Smooth muscle cell of the brain vasculature (primary cell): ENCODE results near the gene CXCR4.

Source experiments
- DNase-seq: peaks from one replicate; pipeline ENCODE4 v3.0.0-alpha.2; 2012; ENCODE audit warnings: low read depth, low spot score

Gene CXCR4

DNA sequence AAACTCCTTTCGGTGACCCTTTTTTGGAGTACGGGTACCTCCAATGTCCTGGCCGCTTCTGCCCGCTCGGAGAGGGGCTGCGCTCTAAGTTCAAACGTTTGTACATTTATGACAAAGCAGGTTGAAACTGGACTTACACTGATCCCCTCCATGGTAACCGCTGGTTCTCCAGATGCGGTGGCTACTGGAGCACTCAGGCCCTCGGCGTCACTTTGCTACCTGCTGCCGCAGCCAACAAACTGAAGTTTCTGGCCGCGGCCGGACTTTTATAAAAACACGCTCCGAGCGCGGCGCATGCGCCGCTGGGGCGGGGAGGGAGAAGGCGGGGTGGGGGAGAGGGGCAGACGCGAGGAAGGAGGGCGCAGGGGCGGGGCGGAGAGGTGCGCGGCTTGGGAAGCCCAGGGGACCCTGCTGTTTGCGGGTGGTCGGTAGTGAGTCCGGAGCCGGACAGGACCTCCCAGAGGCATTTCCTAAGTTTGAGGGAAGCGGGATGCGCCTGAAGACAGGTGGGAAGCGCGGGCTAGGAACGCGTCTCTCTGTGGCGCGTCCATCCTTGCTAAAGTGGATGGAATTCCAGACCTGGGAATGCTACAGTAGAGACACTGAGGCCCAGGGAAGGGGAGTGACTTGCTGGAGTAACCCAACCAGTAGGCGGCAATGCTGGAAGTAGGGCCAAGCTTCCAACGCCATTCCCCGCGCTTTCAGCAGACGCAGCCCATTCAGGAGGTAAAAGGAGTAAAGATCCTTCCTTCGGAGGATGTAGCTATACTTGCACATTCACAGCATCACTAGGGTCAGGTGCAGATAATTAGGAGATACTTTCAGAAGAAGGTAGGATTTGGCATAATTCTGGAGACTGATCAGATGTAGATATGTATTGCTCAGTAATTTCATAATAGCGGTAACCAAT lies at the start of gene CXCR4:
Gene CXCR4 (minus strand): TSS at position 241 of the 910 bp plus-strand sequence. CDS start 89 bp downstream, at position 152.
- no peak for DNase-seq

DNA sequence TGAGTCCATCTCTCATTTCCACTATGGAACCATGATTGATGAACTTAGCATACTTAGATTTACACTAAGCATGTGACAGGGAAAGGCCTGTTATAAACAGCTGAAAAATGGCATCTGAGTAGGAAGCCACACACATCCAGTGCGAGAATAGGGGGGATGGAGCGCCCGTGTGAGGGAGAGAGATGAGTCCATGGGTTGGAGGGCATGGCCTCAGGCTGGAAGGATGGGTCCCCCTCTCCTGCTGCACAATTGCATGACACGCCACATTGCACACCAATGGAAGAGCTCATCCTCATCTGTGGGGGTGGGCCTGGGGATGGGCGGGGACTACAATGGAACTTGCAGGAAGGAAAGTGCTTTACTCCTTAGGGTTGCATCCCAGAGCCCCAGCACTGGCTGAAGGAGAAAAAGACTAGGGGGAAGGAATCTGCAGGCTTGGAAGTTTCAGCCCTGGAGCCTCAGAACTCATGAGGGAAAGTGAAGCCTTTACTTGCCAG lies 46.4 kb upstream of the CXCR4 start:
- DNase-seq, result no peak

DNA sequence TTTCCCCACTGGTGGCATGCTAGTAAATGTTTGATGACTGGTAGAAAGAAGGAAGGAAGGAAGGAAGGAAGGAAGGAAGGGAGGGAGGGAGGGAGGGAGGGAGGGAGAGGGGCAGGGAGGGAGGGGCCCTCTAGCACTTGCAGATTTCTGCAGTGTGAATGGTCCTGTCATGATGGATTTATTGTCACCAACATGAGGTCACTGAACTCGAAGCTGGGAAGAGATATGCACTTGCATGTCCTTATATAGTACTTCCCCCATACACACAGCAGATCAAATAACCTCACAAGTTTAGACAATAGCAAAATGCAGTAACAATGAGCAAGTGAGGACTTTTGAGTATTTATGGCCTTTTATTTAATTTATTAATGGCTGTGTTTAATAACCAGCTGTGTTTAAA lies 44.5 kb upstream of the CXCR4 start:
- no peak for DNase-seq

DNA sequence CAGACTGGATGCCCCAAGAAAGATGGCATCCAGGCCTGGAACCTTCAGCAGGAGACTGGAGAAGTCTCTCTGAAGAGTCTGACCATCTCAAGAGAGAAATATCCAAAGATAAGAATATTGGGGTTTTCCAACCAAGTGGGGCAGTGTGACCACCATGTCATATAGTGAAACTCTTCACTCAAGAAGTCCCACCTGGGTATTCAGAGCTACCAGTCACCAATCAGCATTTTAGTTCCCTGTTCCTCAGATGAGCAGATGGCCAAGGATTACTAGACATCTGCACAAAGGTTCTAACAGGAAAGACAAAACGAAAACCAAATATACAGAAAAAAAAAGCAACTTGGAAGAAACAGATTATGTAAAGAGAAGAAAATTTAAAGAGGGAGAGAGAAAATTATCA lies 38.5 kb upstream of the CXCR4 start:
- no peak for DNase-seq

DNA sequence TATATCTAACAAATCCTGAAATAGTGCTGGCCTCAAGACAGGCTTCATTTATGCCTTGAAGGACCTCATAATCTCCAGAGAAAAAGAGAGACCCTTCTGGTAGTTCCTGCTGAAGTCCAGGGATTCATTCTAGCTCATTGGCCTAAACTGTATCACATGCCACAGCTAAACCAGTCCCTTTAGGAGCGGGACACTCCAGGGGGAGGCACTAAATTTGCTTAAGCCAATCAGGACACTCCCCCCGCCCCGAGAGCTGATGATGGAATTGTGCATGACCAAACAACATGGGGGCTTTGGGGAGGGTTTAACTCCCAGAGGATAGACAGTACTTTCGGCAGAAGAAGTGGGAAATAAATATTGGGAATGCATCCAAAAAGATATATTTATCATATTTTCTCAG lies 36.4 kb upstream of the CXCR4 start:
- DNase-seq, result no peak

DNA sequence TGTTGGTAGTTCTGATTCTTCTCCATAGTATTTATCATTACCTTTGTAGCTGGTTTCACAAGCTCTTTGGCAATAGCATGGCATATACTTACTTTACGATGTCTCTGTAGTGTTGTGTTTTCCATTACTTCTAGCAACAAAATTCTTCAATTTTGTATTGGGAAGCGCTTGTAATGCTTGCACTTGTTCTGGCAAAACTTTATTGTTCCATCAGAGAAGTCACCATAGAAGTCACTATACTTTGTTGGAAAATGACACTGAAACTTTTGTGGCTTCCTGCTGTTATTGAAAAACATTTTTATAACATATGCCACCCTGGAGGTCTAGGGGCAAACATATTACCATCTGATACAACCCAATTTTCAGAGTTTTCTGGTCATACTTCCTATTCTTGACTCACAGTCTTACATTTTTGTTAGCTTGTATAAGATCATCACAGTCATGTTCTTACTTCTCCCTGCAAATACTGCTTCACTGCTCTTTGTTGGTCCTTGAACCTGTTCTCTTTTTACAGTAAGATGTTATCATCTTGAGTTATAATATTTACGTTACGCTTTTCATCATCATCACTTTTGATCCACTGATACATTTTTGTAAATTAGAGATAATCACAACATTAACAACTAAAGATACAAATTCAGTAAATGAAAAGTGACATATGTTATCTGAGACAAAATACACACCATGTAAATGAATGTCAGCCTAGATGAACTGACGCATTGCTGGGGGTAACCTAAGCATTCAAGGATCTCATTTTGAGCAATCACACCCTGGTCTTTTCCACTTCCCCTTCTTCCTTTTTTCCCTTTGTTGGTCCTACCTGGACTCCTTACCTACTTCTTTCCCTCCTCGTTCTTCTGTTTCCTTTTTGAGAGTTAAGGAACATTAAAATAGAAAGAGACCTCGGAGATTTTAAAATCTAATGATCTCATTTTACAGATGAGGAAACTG lies 33.3 kb upstream of the CXCR4 start:
- DNase-seq, result no peak

DNA sequence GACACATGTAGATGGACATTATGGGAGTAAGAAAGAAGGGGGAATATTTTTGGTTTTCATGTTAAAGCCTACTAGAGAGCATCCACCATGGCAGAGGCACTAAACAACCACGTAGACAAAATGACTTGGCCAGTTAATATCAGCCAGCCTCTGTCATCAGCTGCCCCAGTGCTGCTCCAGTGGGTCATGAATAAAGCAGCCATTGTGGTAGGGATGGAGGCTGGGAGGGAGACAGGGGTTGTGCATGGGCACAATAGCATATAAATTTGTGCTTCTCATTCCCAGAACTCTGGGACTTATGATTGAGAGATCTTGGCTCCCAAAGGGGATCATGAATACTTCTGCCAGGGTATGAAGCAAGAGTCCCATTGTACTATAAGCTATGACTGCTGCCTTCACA lies 31.1 kb upstream of the CXCR4 start:
- no peak for DNase-seq

DNA sequence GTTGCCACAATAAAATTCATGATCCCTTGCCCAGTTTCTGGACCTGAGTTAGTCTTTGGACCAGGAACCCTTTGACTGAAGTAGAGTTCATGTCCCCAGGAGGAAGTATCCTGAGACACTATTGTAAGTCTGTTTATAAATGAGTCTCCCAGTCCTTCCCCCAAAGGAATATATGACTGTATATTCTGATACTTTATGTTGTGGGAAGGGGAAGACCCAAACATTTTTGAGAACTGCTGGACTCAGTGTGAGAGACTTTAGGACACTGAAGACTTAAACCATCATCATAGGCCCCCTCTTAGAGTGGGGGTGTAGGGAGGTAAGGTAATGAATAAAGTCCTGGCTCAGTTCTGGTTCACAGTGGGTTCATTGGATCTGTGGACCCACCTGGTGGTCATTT lies 28.6 kb upstream of the CXCR4 start:
- DNase-seq, result no peak

DNA sequence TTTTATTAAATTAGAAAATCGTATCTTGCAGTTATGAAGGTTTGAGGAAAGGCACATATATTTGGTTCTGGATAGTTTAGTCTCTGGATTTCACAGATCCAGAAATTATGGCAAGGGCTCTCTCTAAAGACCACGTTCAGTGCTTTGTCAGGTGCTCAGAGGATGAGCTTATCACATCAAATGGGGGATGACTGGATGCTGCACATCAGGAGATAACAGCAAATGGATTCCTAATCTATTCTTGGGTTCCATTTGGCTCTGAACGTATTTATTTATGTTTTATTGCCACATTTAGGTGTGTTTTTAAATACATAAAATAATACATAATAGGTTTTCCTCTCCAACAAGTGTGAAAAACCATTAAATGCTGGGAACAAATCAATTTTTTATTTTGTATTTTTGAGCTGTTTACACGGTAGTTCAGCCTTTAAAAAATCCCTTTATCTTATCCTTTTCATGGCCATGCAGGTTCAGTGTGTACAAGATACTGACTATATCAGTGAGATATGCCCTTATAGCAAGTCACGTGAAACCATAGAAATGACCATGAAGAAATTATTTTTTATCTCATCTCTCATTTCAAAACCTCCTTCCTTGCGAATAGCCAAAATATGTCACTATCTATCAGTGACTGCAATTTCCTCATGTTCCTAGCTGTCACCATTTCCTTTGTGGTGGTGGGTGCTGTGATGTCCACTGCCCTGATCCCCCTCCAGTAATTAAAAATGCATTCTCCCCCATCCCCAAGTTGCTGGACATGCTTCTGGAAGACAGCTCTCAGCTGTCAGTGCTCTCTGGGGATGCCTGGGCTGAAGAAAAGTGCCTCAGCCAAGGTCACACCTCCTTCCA lies 25.9 kb upstream of the CXCR4 start:
- no peak for DNase-seq

DNA sequence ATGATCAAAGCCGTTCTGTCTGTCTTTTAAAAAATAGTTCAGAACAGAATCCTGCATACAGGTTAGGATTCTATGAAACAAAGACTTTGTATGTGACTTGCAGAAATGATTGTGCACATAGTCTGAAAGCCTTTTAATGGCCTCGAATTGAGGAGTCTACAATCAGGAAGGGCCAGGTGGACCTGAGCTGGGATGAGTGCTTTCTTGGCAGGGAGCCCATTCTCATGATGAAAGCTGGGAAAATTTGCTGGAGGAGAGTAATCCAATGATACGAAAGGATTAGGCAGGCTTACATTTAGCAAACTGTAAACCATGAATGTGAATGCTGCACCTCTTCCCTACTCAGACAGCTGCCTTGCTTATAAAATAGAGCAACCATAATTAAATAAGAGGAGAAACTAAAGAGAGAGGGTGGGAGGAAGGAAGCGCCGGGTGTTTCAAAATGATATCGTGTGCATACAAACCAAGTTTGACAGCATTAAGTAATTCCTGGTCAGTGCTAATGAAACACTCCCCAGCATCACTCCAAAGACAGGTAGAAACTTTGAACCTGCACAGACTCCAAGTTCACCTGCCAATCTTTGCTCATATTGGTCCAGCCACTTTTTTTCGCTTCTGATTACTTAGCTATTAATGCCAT lies 23.7 kb upstream of the CXCR4 start:
- DNase-seq, result no peak

DNA sequence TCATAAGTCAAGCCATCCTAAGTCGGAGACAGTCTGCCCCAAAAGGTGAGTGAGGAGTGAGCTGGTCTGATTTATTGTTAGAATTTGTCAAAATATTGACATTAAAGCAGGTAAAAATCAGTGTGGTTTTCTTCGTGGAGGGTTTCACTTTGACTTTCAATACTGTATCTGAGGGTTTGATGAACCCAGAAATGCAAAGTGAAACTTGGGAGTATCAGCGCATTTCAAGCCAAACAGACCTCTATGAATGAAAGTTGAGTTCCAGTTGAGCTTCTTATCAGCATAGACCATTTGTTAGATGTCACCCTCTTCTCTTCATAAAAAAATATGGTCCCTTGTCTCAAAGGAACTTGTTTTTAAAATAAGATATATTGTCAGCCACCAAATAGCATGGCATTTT lies 21.7 kb upstream of the CXCR4 start:
- no peak for DNase-seq

DNA sequence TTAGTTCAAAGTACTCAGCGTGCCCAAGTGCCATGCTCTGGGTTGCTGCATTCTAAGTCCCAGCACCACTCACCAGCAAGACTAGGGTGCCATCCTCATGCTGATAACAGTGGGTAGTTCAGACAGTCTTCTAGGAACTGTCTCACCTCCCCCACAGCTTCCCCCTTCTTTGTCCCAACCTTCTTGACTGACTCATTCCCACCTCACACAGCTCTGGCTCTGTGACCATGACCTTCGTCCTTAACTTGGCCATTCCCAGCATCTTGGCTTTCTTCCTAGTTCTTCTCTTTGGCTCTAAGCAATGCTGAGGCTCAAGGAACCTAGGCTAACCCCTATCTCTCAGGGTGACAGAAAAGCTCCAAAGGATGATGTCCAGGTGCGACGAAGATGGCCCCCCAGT lies 20.0 kb upstream of the CXCR4 start:
- no peak for DNase-seq

DNA sequence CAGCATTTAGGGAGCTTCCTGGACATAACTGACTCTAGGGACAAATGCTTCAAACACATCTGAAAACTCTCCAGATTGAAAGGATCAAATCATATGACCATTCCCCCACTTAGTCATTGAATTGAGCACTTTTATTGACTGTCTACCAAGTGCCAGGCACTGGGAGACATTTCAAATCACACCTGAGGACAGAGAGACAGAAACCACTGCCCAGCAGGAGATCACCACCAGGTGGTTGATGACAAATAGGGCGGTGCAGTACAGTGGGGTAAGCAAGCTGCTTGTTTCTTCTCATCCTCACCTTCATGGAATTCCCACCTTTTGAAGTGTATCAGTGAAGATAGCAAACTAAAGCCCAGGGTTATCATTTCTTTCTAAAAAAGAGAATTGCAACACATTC lies 19.0 kb upstream of the CXCR4 start:
- no peak for DNase-seq

DNA sequence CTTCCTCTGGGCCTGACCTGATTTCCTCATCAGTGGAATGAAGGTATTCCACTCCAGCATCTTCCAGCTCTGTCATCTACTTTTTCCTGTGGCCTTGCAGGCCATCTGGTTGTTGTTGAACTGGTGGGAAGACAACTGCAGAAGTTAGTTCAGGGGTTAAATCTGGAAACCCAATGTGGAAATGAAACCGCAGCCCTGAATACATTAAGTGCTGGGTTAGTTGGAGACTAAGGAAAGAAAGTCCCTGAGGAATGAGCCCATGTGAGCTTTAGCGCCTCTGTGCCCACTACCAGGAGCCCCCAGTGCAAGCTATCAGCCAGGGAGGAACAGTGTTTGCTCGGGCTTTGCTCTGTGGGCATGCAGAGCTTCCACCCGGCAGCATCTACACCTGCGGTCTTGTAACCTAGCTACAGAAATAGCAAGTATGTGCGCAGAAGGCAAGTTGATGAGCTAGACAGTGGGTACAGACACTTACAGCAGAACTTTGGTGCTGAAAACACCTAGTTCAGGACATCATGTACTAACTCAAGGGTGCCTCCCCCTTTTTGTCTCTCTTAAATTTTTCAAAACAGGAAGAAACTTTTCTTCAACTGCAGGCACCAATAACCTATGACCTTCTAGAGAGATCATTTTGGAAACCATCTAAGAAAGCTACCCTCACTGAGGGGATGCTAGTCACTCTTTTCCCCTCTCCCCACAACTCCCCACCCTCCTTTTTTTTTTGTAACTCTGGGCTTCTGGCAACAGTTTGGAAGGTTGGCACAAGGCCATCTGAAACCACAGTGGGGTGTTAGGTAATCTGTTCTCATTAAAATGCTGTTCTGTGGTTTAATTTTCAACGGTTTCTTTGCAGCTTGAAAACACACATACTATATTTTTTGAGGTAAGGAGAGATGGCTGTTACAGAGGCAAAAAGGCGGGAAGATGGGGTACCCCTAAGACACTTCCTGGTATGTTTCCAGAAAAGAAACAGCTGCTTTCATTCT lies 18.3 kb upstream of the CXCR4 start:
- no peak for DNase-seq

DNA sequence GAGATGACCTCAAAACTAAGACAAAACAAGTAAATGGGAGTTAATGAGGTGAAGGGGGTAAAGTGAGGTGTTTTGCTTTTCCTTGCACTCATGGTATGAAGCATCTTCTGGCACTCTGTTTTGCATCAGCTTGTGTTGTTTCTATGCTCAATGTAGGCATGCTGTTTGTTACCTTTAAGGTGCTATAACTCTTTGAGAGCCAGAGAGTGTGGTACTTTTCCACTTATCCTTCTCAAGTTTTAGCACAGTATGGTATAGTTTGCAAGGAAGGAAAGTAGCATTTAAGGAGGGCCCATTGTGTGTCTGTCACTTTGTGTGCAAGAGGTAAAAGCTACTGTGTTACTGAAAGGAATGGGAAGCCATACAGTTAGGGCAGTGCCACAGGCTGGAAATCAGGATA lies 17.5 kb upstream of the CXCR4 start:
- DNase-seq, result no peak

DNA sequence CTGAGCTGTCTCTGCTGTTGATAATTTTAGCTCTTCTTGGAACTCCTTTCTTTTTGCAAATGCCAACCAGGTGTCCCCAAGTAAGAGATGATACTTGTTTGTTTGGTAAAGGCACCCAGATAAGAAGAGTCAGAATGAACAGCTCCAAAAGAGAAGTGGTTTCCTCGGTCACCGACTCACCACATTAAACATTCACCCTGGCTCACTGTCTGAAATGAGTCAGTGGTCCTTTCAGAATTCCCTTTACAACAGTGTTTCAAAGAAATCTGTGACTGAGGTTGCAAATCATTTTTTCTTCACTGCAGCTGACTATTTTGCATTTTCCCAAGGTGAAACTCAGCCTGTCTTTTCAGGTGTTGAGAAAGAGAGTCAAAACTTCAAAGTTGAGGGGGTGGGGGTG lies 16.2 kb upstream of the CXCR4 start:
- DNase-seq, result no peak

DNA sequence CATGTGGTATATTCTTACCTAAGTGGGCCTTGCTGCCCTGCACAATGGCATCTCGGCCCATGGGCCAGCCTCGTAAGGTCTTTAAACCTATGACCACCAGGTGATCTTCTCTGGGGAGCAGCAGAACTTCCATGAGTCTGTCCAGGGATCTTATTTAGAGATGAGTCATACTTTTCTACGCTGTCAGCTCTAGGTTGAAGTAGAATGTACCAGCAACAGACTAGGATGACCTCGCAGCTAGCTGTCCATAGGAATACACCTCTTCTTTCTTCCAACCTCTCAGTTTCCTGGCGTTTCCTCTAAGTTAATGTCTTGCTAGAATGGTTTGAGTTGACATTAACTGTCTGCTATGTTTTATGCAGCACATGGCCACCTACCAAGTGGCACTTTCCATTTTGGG lies 15.6 kb upstream of the CXCR4 start:
- DNase-seq, result no peak

DNA sequence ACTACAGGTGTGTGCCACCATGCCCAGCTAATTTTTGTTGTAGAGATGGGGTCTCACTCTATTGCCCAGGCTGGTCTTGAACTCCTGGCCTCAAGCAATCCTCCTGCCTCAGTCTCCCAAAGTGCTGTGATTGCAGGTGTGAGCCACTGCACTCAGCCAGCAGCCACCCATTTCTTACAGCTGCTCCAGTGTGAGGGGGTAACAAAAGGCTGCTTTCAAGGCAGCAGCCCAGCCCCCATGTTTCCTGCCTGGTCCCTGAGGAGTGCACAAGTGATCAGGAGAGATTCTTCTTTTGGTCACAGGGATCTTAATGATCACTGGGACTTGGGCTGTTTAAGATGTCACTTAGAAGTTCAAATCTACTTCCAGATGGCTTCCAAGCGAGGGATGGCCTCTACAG lies 15.2 kb upstream of the CXCR4 start:
- DNase-seq, result no peak

DNA sequence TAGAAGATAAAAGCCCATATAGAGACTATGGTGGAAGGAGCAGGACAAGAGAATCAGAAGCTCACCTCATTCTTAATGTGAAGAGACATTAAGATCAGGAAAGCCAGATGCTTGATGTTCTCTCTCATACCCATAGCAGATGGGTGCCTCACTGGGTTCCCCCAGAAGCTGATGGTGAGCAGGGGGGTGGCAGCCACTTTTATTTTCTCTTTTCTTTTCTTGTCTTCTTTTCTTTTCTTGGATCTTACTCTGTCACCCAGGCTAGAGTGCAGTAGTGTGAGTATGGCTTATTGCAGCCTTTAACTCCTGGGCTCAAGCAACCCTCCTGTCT lies 14.8 kb upstream of the CXCR4 start:
- DNase-seq, result no peak
